K562 (cell line): ENCODE data around the gene ASCL3. TPM values are rescaled to one million over a fixed set of nuclear protein-coding genes. Genes with fewer than 3 reads are reported as not detected.

Source experiments
- CBX3 ChIP-seq, 2 experiments: IDR thresholded peaks; 1 replicate in 1 of 2; 2 replicates in 1 of 2; pipeline ENCODE4 v1.6.1; 2012; ENCODE audit warnings: inconsistent platforms in 2 of 2, low read length in 2 of 2, borderline replicate concordance in 1 of 2, control low read depth in 1 of 2
- CHAMP1 ChIP-seq: fragments of 450-650 bp; IDR thresholded peaks from 2 replicates; pipeline ENCODE4 v1.6.1; 2016; ENCODE audit warnings: mild to moderate bottlenecking
- DLX4 ChIP-seq: fragments of 250-450 bp; sonication (Bioruptor Pico); IDR thresholded peaks from 2 replicates; pipeline ENCODE4 v1.6.1; 2021; ENCODE audit warnings: mild to moderate bottlenecking
- ESRRB ChIP-seq: fragments of 250-450 bp; sonication (Bioruptor Pico); IDR thresholded peaks from 2 replicates; pipeline ENCODE4 v1.5.0; 2020; ENCODE audit warnings: mild to moderate bottlenecking, moderate library complexity, borderline replicate concordance
- FOS ChIP-seq: IDR thresholded peaks from 3 replicates; pipeline ENCODE4 v1.6.1; 2011; ENCODE audit not compliant: insufficient read length; ENCODE audit errors: extremely low read depth
- HEY1 ChIP-seq: fragments of 250-450 bp; sonication (Bioruptor Pico); IDR thresholded peaks from 2 replicates; pipeline ENCODE4 v1.5.0; 2020; ENCODE audit warnings: mild to moderate bottlenecking, moderate library complexity, borderline replicate concordance
- KAT2B ChIP-seq: IDR thresholded peaks from one replicate; pipeline ENCODE4 v1.6.1; 2012; ENCODE audit warnings: low read depth, mild to moderate bottlenecking, control low read depth, inconsistent platforms, low read length, moderate library complexity
- KLF13 ChIP-seq: fragments of 450-650 bp; IDR thresholded peaks from 2 replicates; pipeline ENCODE4 v1.6.1; 2016; ENCODE audit warnings: missing genetic modification characterization, low read depth, mild to moderate bottlenecking, missing compliant biosample characterization, moderate library complexity, borderline replicate concordance
- MCM7 ChIP-seq, 2 experiments: fragments of 450-650 bp; IDR thresholded peaks; 2 replicates each; pipeline ENCODE4 v1.6.1; 2016 to 2018
- NRF1 ChIP-seq, 2 experiments: fragments of 450-650 bp; IDR thresholded peaks in 1 of 2; conservative IDR thresholded peaks in 1 of 2; 2 replicates each; pipeline ENCODE4 v1.6.1; 2014; ENCODE audit warnings: mild to moderate bottlenecking in 2 of 2
- RUNX1 ChIP-seq: sonication (generic); IDR thresholded peaks from 2 replicates; pipeline ENCODE4 v1.6.1; 2016; ENCODE audit warnings: antibody characterized with exemption, low read depth
- STAG1 ChIP-seq: sonication (generic); formaldehyde crosslinking; IDR thresholded peaks from 2 replicates; pipeline ENCODE4 v1.5.0; 2020; ENCODE audit warnings: missing genetic modification reagents, borderline replicate concordance
- ZBTB43 ChIP-seq: sonication (generic); formaldehyde crosslinking; IDR thresholded peaks from 2 replicates; pipeline ENCODE4 v1.8.0; 2023; ENCODE audit warnings: mild to moderate bottlenecking, missing genetic modification reagents
- ZC3H11A ChIP-seq: IDR thresholded peaks from 2 replicates; pipeline ENCODE4 v1.6.1; 2012; ENCODE audit warnings: low read depth, low read length, improper control_type of control experiment
- ZNF592 ChIP-seq: fragments of 450-650 bp; IDR thresholded peaks from 2 replicates; pipeline ENCODE4 v1.6.1; 2017; ENCODE audit warnings: antibody characterized with exemption, mild to moderate bottlenecking
- ZNF766 ChIP-seq: fragments of 200-800 bp; sonication (Bioruptor generic); conservative IDR thresholded peaks from 2 replicates; pipeline ENCODE4 v1.6.1; 2016; ENCODE audit warnings: missing genetic modification characterization, missing compliant biosample characterization
- polyA plus RNA-seq, 8 experiments: library from polyadenylated mRNA; depleted of rRNA in 4 of 8; stranded (reverse) in 5 of 8; unstranded in 3 of 8; fragments of >200 nt; fragmentation: Nextera tagmentation in 2 of 8; fragmentation: Illumina TruSeq in 1 of 8; extraction: Ambion mirVana in 2 of 8; extraction: Trizol in 1 of 8; gene quantifications; 2 replicates each; pipeline versions ENCODE4 v1.2.1 to v1.2.3, GENCODE V29; 2011 to 2014; ENCODE audit warnings: inconsistent platforms in 1 of 8, missing spikeins in 1 of 8
- total RNA-seq, 7 experiments: library from RNA; depleted of rRNA in 6 of 7; stranded (reverse); fragments of >200 nt in 6 of 7; fragmentation: Illumina TruSeq in 2 of 7; extraction: Trizol in 2 of 7; gene quantifications; 2 replicates each; pipeline versions ENCODE4 v1.2.1 to v1.2.3, GENCODE V29; 2011 to 2021; ENCODE audit warnings: low replicate concordance in 1 of 7

ASCL3 gene
- total and polyA plus RNA-seq, 9 of the 15 experiments (the other 6 are each of a cell fraction or from before 2014, with no cell fraction given) = not detected

- TF ChIP-seq ZC3H11A = no peak
- no peak for TF ChIP-seq DLX4 (CRISPR knock-in tag)
- no peak for TF ChIP-seq CBX3 (IDR thresholded peaks at IDR 0.05; ENCODE audit: borderline replicate concordance in 1 of 2, low read length in 2 of 2)
- no peak for TF ChIP-seq KLF13 (tag)
- TF ChIP-seq CHAMP1 = no peak
- TF ChIP-seq ZNF766 (CRISPR knock-in tag) = no peak
- TF ChIP-seq ZNF592 = no peak
- no peak for TF ChIP-seq KAT2B
- no peak for TF ChIP-seq ZBTB43 (CRISPR knock-in tag)
- no peak for TF ChIP-seq STAG1 (CRISPR knock-in tag)
- no peak for TF ChIP-seq HEY1 (CRISPR knock-in tag)
- no peak for TF ChIP-seq MCM7 (IDR thresholded peaks at IDR 0.05)
- TF ChIP-seq NRF1 (conservative IDR thresholded peaks at IDR 0.05 in 1 of 2, IDR thresholded peaks at IDR 0.05 in 1 of 2) = peak; percentile 96
- no peak for TF ChIP-seq FOS
- no peak for TF ChIP-seq ESRRB (CRISPR knock-in tag)
- no peak for TF ChIP-seq RUNX1
These were observed 31.6 kb downstream of the ASCL3 start, which contains the start of gene AKIP1 (continued) for GRCh38 chr11:8911029-8911823.
